HepG2 (cell line): ENCODE results near the gene BAHCC1. TPM values are rescaled to one million over a fixed set of nuclear protein-coding genes. Genes with fewer than 3 reads are reported as not detected.

ENCODE experiments used
- AGO2 ChIP-seq: fragments of 200-400 bp; formaldehyde crosslinking; optimal IDR thresholded peaks from 2 replicates; pipeline ENCODE3; 2017; ENCODE audit warnings: mild to moderate bottlenecking, low read depth, low read length, moderate library complexity
- ATF2 ChIP-seq: sonication (generic); formaldehyde crosslinking; IDR thresholded peaks from 2 replicates; pipeline ENCODE4 v1.4.0; 2020; ENCODE audit warnings: missing genetic modification reagents
- CSRNP2 ChIP-seq: sonication (generic); formaldehyde crosslinking; conservative IDR thresholded peaks from 2 replicates; pipeline ENCODE4 v1.8.0; 2022; ENCODE audit warnings: low read depth, missing genetic modification reagents
- ISX ChIP-seq: sonication (generic); formaldehyde crosslinking; conservative IDR thresholded peaks from 2 replicates; pipeline ENCODE4 v1.5.0; 2020; ENCODE audit warnings: missing genetic modification reagents
- KLF11 ChIP-seq: IDR thresholded peaks from 2 replicates; pipeline ENCODE4 v1.6.1; 2016; ENCODE audit warnings: missing compliant biosample characterization
- MXD3 ChIP-seq: IDR thresholded peaks from 2 replicates; pipeline ENCODE4 v1.6.1; 2016; ENCODE audit warnings: mild to moderate bottlenecking, missing biosample characterization, missing genetic modification reagents
- PAX8 ChIP-seq: sonication (generic); formaldehyde crosslinking; IDR thresholded peaks from 2 replicates; pipeline ENCODE4 v1.8.0; 2022; ENCODE audit warnings: mild to moderate bottlenecking, missing genetic modification reagents, borderline replicate concordance
- PRDM15 ChIP-seq: sonication (generic); formaldehyde crosslinking; IDR thresholded peaks from 2 replicates; pipeline ENCODE4 v1.4.0; 2020; ENCODE audit warnings: missing genetic modification reagents
- SALL1 ChIP-seq: sonication (generic); formaldehyde crosslinking; IDR thresholded peaks from 2 replicates; pipeline ENCODE4 v1.8.0; 2022; ENCODE audit warnings: mild to moderate bottlenecking, missing genetic modification reagents
- UBTF ChIP-seq: sonication (generic); formaldehyde crosslinking; IDR thresholded peaks from 2 replicates; pipeline ENCODE4 v1.4.0; 2020; ENCODE audit warnings: mild to moderate bottlenecking, missing genetic modification reagents
- ZNF292 ChIP-seq: sonication (generic); formaldehyde crosslinking; IDR thresholded peaks from 2 replicates; pipeline ENCODE4 v1.8.1; 2022; ENCODE audit warnings: mild to moderate bottlenecking, low read depth, missing genetic modification reagents, borderline replicate concordance
- ZNF557 ChIP-seq: sonication (generic); formaldehyde crosslinking; IDR thresholded peaks from 2 replicates; pipeline ENCODE4 v1.4.0; 2020; ENCODE audit warnings: missing genetic modification reagents
- ZNF619 ChIP-seq: sonication (generic); formaldehyde crosslinking; IDR thresholded peaks from 2 replicates; pipeline ENCODE4 v1.4.0; 2020; ENCODE audit warnings: mild to moderate bottlenecking, missing genetic modification reagents
- ZNF687 ChIP-seq: sonication (generic); formaldehyde crosslinking; IDR thresholded peaks from 2 replicates; pipeline ENCODE4 v1.5.1; 2020; ENCODE audit warnings: mild to moderate bottlenecking, missing genetic modification reagents, moderate library complexity
- ZNF768 ChIP-seq: sonication (generic); formaldehyde crosslinking; IDR thresholded peaks from 2 replicates; pipeline ENCODE4 v1.4.0; 2020; ENCODE audit warnings: missing genetic modification reagents
- polyA plus RNA-seq, 8 experiments: library from polyadenylated mRNA; depleted of rRNA in 3 of 8; stranded (reverse) in 7 of 8; unstranded in 1 of 8; fragments of >200 nt; fragmentation: Illumina TruSeq in 4 of 8; extraction: Trizol in 4 of 8; gene quantifications; 2 replicates each; pipeline versions ENCODE4 v1.2.1 to v1.2.3, GENCODE V29; 2011 to 2016; ENCODE audit warnings: low read depth in 4 of 8, missing spikeins in 1 of 8, mixed read lengths in 1 of 8; ENCODE audit not compliant: insufficient read depth in 1 of 8
- total RNA-seq, 5 experiments: library from RNA; depleted of rRNA; stranded (reverse); fragments of >200 nt; fragmentation: Illumina TruSeq; extraction: Trizol; gene quantifications; 2 replicates each; pipeline ENCODE4 v1.2.3, GENCODE V29; 2016; ENCODE audit warnings: low read depth in 1 of 5

The BAHCC1 gene
- total and polyA plus RNA-seq, 2 of the 13 experiments (the other 11 are each of a cell fraction or from before 2014, with no cell fraction given) = 1.4 to 1.7 TPM

GRCh38 chr17:81492202-81492601 lies 96.9 kb downstream of the BAHCC1 start (continued):
- peak; percentile 38; the same call in 1 of the 2 replicates for TF ChIP-seq ZNF687
- TF ChIP-seq SALL1 (CRISPR knock-in tag) = peak; percentile 33; the same call in 1 of the 2 replicates
- TF ChIP-seq ZNF768 (CRISPR knock-in tag) = peak; percentile 87
- no peak for TF ChIP-seq ISX (CRISPR knock-in tag)
- no peak for TF ChIP-seq KLF11
- TF ChIP-seq MXD3 (CRISPR knock-in tag) = peak; percentile 24; the same call in 1 of the 2 replicates
- TF ChIP-seq AGO2 = no peak
- 0 out of 2 replicates have a peak, but pooled peaks have one; percentile 16 for TF ChIP-seq UBTF
- TF ChIP-seq PRDM15 (CRISPR knock-in tag) = no peak
- no peak for TF ChIP-seq ZNF292 (CRISPR knock-in tag)
- no peak for TF ChIP-seq CSRNP2 (CRISPR knock-in tag)
- TF ChIP-seq ZNF557 (CRISPR knock-in tag) = no peak
- TF ChIP-seq PAX8 = no peak
- no peak for TF ChIP-seq ZNF619 (CRISPR knock-in tag)
- no peak for TF ChIP-seq ATF2 (CRISPR knock-in tag)
